GM10248 (cell line): ENCODE data around the gene KIF1A.

Experiments
- CTCF ChIA-PET: fragments of 300-600 bp; sonication (Branson Sonifier 250); formaldehyde crosslinking; extraction: SDS; loops from one replicate; lab custom pipeline; 2021; ENCODE audit warnings: antibody characterized with exemption; lab: Yijun Ruan, JAX
- POLR2A ChIA-PET: fragments of 350-650 bp; sonication (Branson Sonifier 250); formaldehyde crosslinking; extraction: SDS; loops from one replicate; lab custom pipeline; 2020; ENCODE audit warnings: antibody characterized with exemption; lab: Yijun Ruan, JAX
- DNase-seq: peaks from one replicate; pipeline ENCODE4 v3.0.0; 2012; ENCODE audit errors: extremely low spot score
- TF ChIP-seq, protein P1 (sequence below): IDR thresholded peaks from 2 replicates; pipeline ENCODE4 v1.5.1; 2012; ENCODE audit warnings: mild to moderate bottlenecking, low read depth; ENCODE audit errors: extremely low read depth, missing control alignments, control extremely low read depth

KIF1A gene

DNA sequence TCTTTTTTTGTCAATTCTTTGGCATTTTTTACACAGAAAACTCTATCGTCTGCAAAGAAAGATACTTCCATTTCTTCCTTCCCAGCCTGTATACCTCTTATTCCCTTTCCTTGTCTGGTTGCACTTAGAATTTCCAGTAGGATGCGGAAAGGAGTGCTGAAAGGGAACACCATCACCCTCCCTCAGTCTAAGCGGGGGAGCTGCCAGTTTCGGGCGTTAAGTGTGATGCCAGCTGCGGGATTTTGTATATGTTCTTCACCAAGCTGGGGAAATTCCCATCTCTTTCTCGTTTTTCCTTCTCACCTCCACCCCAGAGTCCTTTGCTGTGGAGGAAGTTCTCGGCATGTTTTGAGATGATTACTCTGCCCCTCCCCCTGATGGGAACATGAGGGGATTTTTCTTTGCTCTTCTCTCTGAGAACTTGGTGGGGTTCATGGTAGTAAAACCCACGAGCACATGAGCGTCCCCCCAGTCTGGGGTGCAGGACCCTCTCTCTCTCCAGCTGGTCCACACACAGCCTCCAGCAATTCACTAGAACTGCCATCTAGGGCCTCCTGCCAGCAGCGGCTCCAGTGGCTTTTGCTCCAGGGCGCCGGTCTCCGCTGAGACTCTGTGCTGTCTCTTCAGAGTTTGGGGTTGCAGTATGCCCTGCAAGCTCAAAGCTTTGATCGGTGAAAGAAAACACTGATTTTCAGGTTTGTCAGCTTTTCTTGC, 112.8 kb downstream of the KIF1A start:
- no peak for DNase-seq
- POLR2A ChIA-PET = no interaction called here
- CTCF ChIA-PET = no interaction called here
- TF ChIP-seq, protein P1, sequence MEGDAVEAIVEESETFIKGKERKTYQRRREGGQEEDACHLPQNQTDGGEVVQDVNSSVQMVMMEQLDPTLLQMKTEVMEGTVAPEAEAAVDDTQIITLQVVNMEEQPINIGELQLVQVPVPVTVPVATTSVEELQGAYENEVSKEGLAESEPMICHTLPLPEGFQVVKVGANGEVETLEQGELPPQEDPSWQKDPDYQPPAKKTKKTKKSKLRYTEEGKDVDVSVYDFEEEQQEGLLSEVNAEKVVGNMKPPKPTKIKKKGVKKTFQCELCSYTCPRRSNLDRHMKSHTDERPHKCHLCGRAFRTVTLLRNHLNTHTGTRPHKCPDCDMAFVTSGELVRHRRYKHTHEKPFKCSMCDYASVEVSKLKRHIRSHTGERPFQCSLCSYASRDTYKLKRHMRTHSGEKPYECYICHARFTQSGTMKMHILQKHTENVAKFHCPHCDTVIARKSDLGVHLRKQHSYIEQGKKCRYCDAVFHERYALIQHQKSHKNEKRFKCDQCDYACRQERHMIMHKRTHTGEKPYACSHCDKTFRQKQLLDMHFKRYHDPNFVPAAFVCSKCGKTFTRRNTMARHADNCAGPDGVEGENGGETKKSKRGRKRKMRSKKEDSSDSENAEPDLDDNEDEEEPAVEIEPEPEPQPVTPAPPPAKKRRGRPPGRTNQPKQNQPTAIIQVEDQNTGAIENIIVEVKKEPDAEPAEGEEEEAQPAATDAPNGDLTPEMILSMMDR = no peak

DNA sequence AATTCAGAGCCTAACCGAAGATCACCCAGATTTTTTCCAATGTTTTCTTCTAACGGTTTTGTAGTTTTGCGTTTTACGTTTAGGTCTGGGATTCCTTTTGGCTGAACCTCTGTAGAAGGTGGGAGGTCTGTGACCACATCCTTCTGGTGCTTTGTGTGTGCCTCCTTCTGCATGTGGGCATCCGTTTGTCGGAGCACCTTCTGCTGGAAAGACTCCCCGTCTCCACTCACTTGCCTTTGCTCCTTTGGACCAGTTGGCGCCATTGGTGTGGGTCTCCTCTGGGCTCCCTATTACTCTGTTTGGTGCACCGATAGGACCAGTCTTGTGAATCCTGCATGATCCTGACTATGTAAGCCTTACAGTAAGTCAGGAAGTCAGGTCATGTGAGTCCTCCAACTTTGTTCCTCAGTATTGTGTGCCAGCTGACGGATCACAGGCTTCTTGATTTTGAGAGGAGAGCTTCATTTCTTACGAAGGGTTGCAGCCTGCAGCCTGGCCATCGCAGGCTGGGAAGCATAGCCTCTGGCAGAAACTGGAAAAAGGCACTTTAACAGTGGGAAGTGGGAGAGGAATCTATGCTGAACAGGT, 114.7 kb downstream of the KIF1A start:
- CTCF ChIA-PET = interaction anchor here (1.2 to 1.3 kb wide), 2 partner anchors 19 to 191 kb away, joined by 3 to 4 read pairs; no protein-coding TSS in a partner anchor
- DNase-seq = no peak
- POLR2A ChIA-PET = no interaction called here
- TF ChIP-seq, protein P1 = no peak

DNA sequence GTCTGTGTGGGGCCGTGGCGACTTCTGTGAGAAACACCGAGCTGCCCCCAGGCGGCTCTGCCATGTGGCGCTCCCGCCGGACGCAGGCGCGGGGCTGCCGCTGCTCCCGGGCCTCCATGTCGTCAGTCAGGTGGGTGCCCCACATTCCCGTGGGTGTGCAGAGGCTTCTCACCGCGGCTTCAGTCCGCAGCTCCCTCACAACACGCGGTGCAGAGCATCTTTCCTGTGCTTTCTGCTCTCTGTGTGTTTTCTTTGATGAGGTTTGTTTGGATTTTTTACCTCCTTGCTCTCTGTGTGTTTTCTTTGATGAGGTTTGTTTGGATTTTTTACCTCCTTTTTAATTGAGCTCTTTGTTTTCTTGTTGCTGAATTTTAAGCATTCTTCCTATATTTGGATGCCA, 115.4 kb downstream of the KIF1A start:
- TF ChIP-seq, protein P1 = no peak
- ChIA-PET POLR2A (no interaction called here), CTCF (interaction anchor here (1.2 to 1.3 kb wide), 2 partner anchors 19 to 190 kb away, joined by 3 to 4 read pairs; no protein-coding TSS in a partner anchor)
- no peak for DNase-seq

DNA sequence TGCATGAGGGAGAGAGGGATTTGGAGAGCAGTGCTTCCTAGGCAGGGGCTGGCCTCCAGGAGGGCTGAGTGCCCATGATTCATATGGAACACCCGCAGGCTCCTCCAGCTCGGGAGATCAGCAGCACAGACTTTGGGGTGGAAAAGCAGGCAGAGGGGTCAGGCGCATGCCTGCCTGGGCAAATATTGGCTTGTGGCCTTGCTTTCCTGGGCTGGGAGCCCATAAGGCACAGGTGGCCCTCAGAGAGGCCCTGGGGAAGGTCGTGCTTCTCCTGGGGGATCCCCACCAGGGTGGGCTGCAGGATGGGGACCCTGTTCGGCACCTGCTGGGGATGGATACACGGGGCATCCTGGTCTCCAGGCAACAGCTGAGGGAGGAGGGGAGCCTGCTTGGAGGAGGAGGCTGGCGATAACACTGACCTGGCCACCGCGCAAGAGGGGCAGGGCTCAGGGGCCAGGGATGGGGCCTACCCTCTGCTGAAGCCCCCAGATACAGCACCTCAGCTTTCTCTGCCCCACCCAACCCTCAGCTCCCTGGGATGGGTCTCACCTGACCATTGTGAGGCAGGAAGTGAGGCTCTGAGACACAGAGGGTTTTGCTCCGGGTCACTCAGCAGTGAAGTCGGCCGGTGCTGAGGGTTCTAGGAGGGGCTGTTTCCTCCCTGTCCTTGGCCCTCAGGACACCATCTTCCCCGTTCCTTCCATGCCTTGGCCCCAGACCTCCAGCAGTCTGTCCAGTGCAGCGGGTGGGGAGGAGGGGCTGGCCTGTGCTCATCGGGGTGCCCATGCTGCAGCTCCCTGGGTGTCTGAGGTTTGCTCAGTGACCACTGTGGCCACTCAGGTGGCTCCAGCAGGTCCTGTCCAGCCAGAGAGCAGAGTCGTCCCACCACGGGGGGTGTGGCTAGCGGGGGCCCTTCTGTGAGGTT, 116.3 kb downstream of the KIF1A start:
- TF ChIP-seq, protein P1 = no peak
- no peak for DNase-seq
- ChIA-PET POLR2A (no interaction called here), CTCF (interaction anchor here (1.2 to 1.6 kb wide), 2 partner anchors 20 to 190 kb away, joined by 3 to 8 read pairs; no protein-coding TSS in a partner anchor)

DNA sequence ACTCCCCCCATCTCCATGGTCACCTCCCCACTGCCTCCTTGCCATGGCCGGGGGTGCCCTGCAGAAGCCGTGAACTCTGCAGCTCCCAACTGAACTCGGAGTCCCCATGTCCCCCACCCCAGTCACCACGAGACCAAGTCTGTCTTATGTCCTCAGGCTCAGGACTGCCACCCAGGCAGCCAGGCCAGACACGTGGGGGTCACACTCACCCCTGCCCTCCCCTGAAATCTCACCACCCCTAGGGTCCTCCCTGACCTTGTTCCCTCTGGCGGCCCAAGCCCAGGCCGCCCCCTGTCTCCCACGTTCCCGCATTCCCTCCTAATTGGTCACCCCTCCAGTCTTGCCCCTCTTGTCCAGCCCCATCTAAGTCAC, 117.4 kb downstream of the KIF1A start:
- no peak for DNase-seq
- ChIA-PET CTCF (interaction anchor here (1.0 to 1.6 kb wide), 2 partner anchors 188 to 189 kb away, joined by 3 to 8 read pairs; no protein-coding TSS in a partner anchor), POLR2A (no interaction called here)
- TF ChIP-seq, protein P1 = no peak

DNA sequence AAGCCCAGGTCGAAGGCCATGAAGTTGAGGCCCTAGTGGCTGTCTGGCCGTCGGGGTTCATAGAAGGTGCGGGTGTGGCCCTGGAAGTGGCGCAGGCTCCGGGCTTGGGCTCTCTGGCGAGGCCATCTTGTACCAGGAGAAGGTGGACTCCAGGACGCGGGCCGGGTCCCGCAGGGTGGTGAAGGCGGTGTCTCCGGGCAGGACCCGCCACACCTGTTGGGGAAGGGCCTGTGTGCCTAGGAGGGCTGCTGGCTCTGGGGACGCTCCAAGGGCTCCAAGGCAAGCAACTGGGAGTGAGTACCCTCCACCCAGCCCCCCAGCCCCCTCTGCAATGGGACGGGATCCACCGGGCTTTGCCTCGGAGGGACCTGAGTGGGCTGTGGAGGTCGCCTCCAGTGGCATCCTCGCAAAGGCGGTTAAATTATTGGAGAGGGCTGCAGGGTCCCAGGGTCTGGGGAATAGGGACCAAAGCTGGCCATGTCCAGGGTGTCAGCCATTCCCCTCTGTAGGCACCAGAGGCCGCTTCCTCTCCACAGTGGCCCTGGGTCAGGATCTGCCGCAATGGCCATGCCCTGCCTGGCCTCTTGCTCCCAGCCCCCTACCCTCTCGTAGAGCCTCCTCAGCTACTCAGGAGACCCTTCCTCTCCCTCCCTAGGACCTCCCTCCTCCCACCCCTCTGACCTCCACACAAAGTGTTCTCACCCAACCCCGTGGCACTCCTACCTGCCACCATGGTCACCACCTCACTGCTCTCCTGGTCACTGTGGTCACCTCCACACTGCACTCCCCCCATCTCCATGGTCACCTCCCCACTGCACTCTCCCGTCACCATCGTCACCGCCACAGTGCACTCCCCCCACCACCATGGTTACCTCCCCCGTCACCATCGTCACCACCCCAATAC, 118.0 kb downstream of the KIF1A start:
- ChIA-PET POLR2A (no interaction called here), CTCF (interaction anchor here (1.0 kb wide), 1 partner anchor 188 kb away, joined by 3 read pairs; no protein-coding TSS in a partner anchor)
- no peak for DNase-seq
- TF ChIP-seq, protein P1 = no peak
